ENCODE data around the gene DSTN. TPM values are rescaled to one million over a fixed set of nuclear protein-coding genes. Genes with fewer than 3 reads are reported as not detected.

Gene DSTN
- polyA plus RNA-seq, 1 experiment: 295 TPM

DNA sequence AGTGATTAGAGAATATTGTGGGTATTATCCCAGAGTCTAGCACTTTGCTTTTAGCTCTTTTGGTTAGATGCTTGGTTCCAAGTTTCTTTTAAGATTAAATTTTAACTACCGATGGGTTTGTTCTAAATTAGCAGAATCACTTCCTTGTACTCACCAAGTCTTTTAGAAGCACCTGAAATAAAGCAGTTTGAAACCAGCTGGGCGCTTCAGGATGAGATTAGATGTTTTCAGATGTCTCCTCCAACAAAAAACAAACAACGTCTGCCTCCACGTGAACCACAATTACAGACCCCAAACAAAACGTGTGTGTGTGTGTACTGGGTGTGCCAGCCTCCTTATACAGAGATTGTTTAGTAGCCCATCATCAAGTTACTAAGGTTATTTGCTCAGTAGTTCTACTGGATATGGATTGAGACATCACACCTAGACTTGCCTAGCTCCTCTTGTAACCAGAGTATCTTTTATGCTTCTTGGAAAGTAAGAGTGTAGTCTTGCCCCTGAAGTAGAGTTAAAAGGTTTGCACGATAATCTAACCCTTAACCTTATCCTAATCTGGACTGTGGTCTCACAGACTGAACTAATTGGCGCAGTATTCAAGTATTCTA lies 2.3 kb downstream of the DSTN start:
- POLR2A ChIA-PET: interaction anchor here (0.5 to 0.6 kb wide), 2 partner anchors 9 to 16 kb away, joined by 4 read pairs; no protein-coding TSS in a partner anchor
- no peaks in the 10 kb centered on the region for H3K27me3 ChIP-seq (ENCODE audit: control insufficient read depth, insufficient read depth, low read length)
- no peaks in the 10 kb centered on the region for H3K36me3 ChIP-seq (ENCODE audit: control insufficient read depth, insufficient read depth, low read length)
- CTCF ChIA-PET: interaction anchor here (0.8 to 4.8 kb wide), 7 partner anchors 15 to 110 kb away, joined by 3 to 35 read pairs (median 3); partner anchors contain the start of gene RRBP1
- H3K4me3 ChIP-seq (ENCODE audit: low read depth, low read length): peak overlapping the region; percentile 98
- TF ChIP-seq, protein P1, sequence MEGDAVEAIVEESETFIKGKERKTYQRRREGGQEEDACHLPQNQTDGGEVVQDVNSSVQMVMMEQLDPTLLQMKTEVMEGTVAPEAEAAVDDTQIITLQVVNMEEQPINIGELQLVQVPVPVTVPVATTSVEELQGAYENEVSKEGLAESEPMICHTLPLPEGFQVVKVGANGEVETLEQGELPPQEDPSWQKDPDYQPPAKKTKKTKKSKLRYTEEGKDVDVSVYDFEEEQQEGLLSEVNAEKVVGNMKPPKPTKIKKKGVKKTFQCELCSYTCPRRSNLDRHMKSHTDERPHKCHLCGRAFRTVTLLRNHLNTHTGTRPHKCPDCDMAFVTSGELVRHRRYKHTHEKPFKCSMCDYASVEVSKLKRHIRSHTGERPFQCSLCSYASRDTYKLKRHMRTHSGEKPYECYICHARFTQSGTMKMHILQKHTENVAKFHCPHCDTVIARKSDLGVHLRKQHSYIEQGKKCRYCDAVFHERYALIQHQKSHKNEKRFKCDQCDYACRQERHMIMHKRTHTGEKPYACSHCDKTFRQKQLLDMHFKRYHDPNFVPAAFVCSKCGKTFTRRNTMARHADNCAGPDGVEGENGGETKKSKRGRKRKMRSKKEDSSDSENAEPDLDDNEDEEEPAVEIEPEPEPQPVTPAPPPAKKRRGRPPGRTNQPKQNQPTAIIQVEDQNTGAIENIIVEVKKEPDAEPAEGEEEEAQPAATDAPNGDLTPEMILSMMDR (IDR thresholded peaks at IDR 0.05; ENCODE audit: insufficient read depth, low read depth, low read length): no peak
- no peak for DNase-seq (ENCODE audit: low read depth)

- H3K4me3 ChIP-seq (ENCODE audit: low read depth, low read length): no peak overlapping the region
- TF ChIP-seq, protein P1 (IDR thresholded peaks at IDR 0.05; ENCODE audit: insufficient read depth, low read depth, low read length): no peak
- ChIA-PET POLR2A (interaction anchor here (0.7 kb wide), 2 partner anchors 23 to 30 kb away, joined by 3 to 11 read pairs; no protein-coding TSS in a partner anchor), CTCF (interaction anchor here (1.4 to 4.8 kb wide), 3 partner anchors 31 to 109 kb away, joined by 5 to 35 read pairs (median 6); partner anchors contain the start of gene RRBP1)
- no peaks in the 10 kb centered on the region for H3K36me3 ChIP-seq (ENCODE audit: control insufficient read depth, insufficient read depth, low read length)
- DNase-seq (ENCODE audit: low read depth): no peak
- no peaks in the 10 kb centered on the region for H3K27me3 ChIP-seq (ENCODE audit: control insufficient read depth, insufficient read depth, low read length)
Measured at GRCh38 chr20:17573463-17573862, 3.6 kb downstream of the DSTN start.

- POLR2A ChIA-PET: no interaction called here
- H3K4me3 ChIP-seq (ENCODE audit: low read depth, low read length): no peak overlapping the region
- no peaks in the 10 kb centered on the region for H3K27me3 ChIP-seq (ENCODE audit: control insufficient read depth, insufficient read depth, low read length)
- TF ChIP-seq, protein P1 (IDR thresholded peaks at IDR 0.05; ENCODE audit: insufficient read depth, low read depth, low read length): no peak
- DNase-seq (ENCODE audit: low read depth): no peak
- CTCF ChIA-PET: no interaction called here
- 0 out of 2 replicates have a peak, but pooled peaks cover 2% of the 10 kb centered on the region for H3K36me3 ChIP-seq (ENCODE audit: control insufficient read depth, insufficient read depth, low read length)
Measured at GRCh38 chr20:17576215-17576614, 6.3 kb downstream of the DSTN start.

GRCh38 chr20:17579369-17580039 lies 9.6 kb downstream of the DSTN start:
- no peaks in the 10 kb centered on the region for H3K27me3 ChIP-seq (ENCODE audit: control insufficient read depth, insufficient read depth, low read length)
- POLR2A ChIA-PET: no interaction called here
- DNase-seq (ENCODE audit: low read depth): no peak
- H3K36me3 ChIP-seq (ENCODE audit: control insufficient read depth, insufficient read depth, low read length): peaks cover 3% of the 10 kb centered on the region
- TF ChIP-seq, protein P1 (IDR thresholded peaks at IDR 0.05; ENCODE audit: insufficient read depth, low read depth, low read length): no peak
- no peak overlapping the region for H3K4me3 ChIP-seq (ENCODE audit: low read depth, low read length)
- CTCF ChIA-PET: interaction anchor here (1.3 to 2.1 kb wide), 3 partner anchors 9 to 43 kb away, joined by 3 to 7 read pairs (median 6); partner anchors contain the start of gene DSTN

DNA sequence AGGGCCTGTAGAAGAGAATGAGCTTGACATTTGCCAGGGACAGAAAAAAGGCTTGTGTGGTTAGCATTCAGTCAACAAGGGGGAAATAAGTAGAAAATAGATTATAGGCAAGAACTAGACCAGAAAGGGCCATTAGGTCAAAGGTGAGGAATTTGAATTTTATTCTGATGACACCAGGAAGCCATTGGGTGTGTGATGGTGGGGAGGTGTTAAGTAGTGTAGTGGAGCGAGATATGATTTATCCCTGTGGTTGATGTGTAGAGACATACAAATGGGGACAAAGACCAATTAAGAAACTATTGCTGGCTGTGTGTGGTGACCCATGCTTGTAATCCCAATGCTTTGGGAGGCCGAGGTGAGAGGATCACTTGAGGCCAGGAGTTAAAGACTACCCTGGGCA lies 11.0 kb downstream of the DSTN start:
- ChIA-PET POLR2A (no interaction called here), CTCF (interaction anchor here (0.9 to 2.1 kb wide), 2 partner anchors 11 to 41 kb away, joined by 3 to 7 read pairs; partner anchors contain the start of gene DSTN)
- no peak for DNase-seq (ENCODE audit: low read depth)
- Histone ChIP-seq H3K27me3 (ENCODE audit: control insufficient read depth, insufficient read depth, low read length) (no peaks in the 10 kb centered on the region), H3K36me3 (ENCODE audit: control insufficient read depth, insufficient read depth, low read length) (peaks cover 3% of the 10 kb centered on the region), H3K4me3 (ENCODE audit: low read depth, low read length) (no peak overlapping the region)
- TF ChIP-seq, protein P1 (IDR thresholded peaks at IDR 0.05; ENCODE audit: insufficient read depth, low read depth, low read length): no peak
